Loucy (cell line): ENCODE results near the gene TXLNB.

ENCODE experiments used
- H2AFZ ChIP-seq: fragments of 200-600 bp; sonication (generic); 2 replicates; pipeline ENCODE4 v1.6.0; 2016; ENCODE audit warnings: antibody characterized with exemption, mild to moderate bottlenecking, low read length, moderate library complexity
- H3F3A ChIP-seq: fragments of 200-600 bp; 2 replicates; pipeline ENCODE4 v1.6.0; 2016; ENCODE audit warnings: antibody characterized with exemption, low read depth, mild to moderate bottlenecking
- H3K27me3 ChIP-seq: fragments of 200-600 bp; sonication (generic); 2 replicates; pipeline ENCODE4 v1.6.1; 2014; ENCODE audit warnings: low read length, mild to moderate bottlenecking; ENCODE audit not compliant: insufficient read depth, poor library complexity, severe bottlenecking
- H3K36me3 ChIP-seq: fragments of 200-600 bp; sonication (generic); 2 replicates; pipeline ENCODE4 v1.6.1; 2016; ENCODE audit warnings: low read length; ENCODE audit not compliant: insufficient read depth
- H3K4me1 ChIP-seq: fragments of 200-600 bp; sonication (generic); 2 replicates; pipeline ENCODE4 v1.5.1; 2014; ENCODE audit warnings: low read length, mild to moderate bottlenecking; ENCODE audit not compliant: insufficient read depth, poor library complexity, severe bottlenecking
- H3K4me2 ChIP-seq: fragments of 200-600 bp; sonication (generic); 2 replicates; pipeline ENCODE4 v1.6.0; 2014; ENCODE audit warnings: antibody characterized with exemption, low read length, low read depth, mild to moderate bottlenecking; ENCODE audit not compliant: poor library complexity, severe bottlenecking
- H3K4me3 ChIP-seq: fragments of 200-600 bp; sonication (generic); 2 replicates; pipeline ENCODE4 v1.5.1; 2014; ENCODE audit warnings: low read length, mild to moderate bottlenecking, mixed read lengths; ENCODE audit not compliant: poor library complexity, severe bottlenecking
- H3K79me2 ChIP-seq: fragments of 200-600 bp; sonication (generic); 2 replicates; pipeline ENCODE4 v1.6.1; 2014; ENCODE audit warnings: low read length; ENCODE audit not compliant: insufficient read depth
- H3K9ac ChIP-seq: fragments of 200-600 bp; sonication (generic); 2 replicates; pipeline ENCODE4 v1.6.0; 2014; ENCODE audit warnings: mild to moderate bottlenecking, low read depth, low read length, moderate library complexity; ENCODE audit not compliant: poor library complexity, severe bottlenecking
- H3K9me2 ChIP-seq: fragments of 200-600 bp; sonication (generic); replicated peaks from 2 replicates; pipeline ENCODE4 v1.6.1; 2016; ENCODE audit warnings: low read depth, low read length, mixed read lengths
- H3K9me3 ChIP-seq: fragments of 200-600 bp; sonication (generic); 2 replicates; pipeline ENCODE4 v1.6.1; 2014; ENCODE audit warnings: mild to moderate bottlenecking, antibody characterized with exemption, low read length, low read depth; ENCODE audit not compliant: insufficient read depth
- H4K20me1 ChIP-seq: fragments of 200-600 bp; sonication (generic); 2 replicates; pipeline ENCODE4 v1.6.0; 2014; ENCODE audit warnings: antibody characterized with exemption, low read length, mild to moderate bottlenecking; ENCODE audit not compliant: insufficient read depth, poor library complexity, severe bottlenecking
- CTCF ChIP-seq: fragments of 200-600 bp; sonication (generic); conservative IDR thresholded peaks from 2 replicates; pipeline ENCODE4 v1.5.1; 2014; ENCODE audit warnings: mild to moderate bottlenecking, antibody characterized with exemption, low read length
- EZH2phosphoT487 ChIP-seq: fragments of 200-600 bp; IDR thresholded peaks from 2 replicates; pipeline ENCODE4 v1.6.1; 2018; ENCODE audit warnings: antibody characterized with exemption, mild to moderate bottlenecking, moderate library complexity, borderline replicate concordance

TXLNB gene

DNA sequence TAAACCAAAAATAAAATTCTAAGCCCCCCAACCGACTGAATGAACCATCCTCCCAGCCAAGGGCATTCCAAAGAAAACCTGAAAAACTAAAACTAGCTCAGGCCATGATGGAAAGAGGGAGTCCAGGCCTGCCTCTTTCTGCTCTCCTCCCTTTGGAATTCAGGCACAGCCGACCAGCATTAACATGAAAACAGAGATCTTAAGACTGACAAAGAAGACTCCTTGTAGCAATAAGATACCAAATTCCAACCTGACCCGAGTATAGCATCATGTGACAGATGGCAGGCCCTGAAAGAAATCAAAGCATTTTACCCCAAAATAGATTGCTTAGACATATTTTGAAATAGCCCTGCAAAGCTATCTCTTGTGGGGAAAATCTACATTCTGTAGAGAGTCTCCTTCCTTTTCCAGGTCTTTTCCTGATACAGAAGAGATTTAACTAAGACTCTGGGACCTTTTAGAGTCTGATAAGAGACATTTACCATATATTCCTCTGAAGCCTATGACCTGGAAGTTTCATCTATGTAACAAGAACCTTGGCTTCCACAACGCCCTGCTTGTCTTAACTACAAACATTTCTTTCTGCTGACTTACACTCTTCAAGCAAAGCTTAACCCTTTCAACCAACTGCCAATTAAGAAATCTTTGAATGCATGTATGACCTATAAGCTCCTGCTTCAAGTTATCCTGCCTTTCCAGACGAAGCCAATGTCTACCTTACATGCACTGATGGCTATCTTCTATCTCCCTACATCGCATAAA, 22.2 kb upstream of the TXLNB start:
- Histone ChIP-seq H3F3A (no peaks in the 10 kb centered on the region), H3K36me3 (no peaks in the 10 kb centered on the region), H3K9me3 (no peaks in the 10 kb centered on the region), H3K79me2 (no peaks in the 10 kb centered on the region), H3K4me1 (no peaks in the 10 kb centered on the region), H3K9ac (no peak overlapping the region), H3K9me2 (no peaks in the 10 kb centered on the region), H3K4me2 (no peak overlapping the region), H3K4me3 (no peak overlapping the region), H3K27me3 (no peaks in the 10 kb centered on the region), H2AFZ (no peak overlapping the region), H4K20me1 (no peaks in the 10 kb centered on the region)
- TF ChIP-seq CTCF (no peak), EZH2phosphoT487 (no peak)

DNA sequence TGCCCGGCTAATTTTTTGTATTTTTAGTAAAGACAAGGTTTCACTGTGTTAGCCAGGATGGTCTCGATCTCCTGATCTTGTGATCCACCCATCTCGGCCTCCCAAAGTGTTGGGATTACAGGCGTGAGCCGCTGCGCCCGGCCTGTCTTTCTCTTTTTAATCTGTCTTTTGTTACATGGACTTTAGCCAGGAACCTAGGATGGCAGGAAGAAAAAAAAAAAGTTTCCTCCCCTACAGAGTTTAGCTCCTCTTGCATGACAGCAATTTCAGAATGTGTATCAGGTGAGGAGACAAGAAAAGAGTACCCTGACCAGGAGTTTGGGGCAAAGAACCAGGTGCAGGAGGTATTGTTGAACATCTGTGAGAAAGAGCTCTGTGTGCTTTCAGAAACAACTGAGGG, 21.4 kb upstream of the TXLNB start:
- Histone ChIP-seq H3K4me3 (no peak overlapping the region), H3K9ac (no peak overlapping the region), H3K4me1 (peaks cover 4% of the 10 kb centered on the region), H3K9me2 (no peaks in the 10 kb centered on the region), H3K79me2 (no peaks in the 10 kb centered on the region), H3F3A (no peaks in the 10 kb centered on the region), H3K36me3 (no peaks in the 10 kb centered on the region), H3K4me2 (no peak overlapping the region), H2AFZ (no peak overlapping the region), H3K27me3 (no peaks in the 10 kb centered on the region), H4K20me1 (no peaks in the 10 kb centered on the region), H3K9me3 (no peaks in the 10 kb centered on the region)
- no peak for TF ChIP-seq CTCF
- TF ChIP-seq EZH2phosphoT487, result no peak

- Histone ChIP-seq H3K36me3 (no peaks in the 10 kb centered on the region), H3F3A (no peaks in the 10 kb centered on the region), H3K4me1 (peaks cover 9% of the 10 kb centered on the region), H4K20me1 (no peaks in the 10 kb centered on the region), H3K27me3 (no peaks in the 10 kb centered on the region), H2AFZ (peak overlapping the region; percentile 47; the same call in 1 of the 2 replicates), H3K4me3 (no peak overlapping the region), H3K9ac (no peak overlapping the region), H3K9me2 (no peaks in the 10 kb centered on the region), H3K4me2 (no peak overlapping the region), H3K9me3 (no peaks in the 10 kb centered on the region), H3K79me2 (no peaks in the 10 kb centered on the region)
- TF ChIP-seq EZH2phosphoT487 (no peak), CTCF (no peak)
Measured at GRCh38 chr6:139311831-139312230, 20.0 kb upstream of the TXLNB start.
